HepG2 (cell line): Measurements from ENCODE around the gene MYADML2. TPM values are rescaled to one million over a fixed set of nuclear protein-coding genes. Genes with fewer than 3 reads are reported as not detected.

Experiments used
- ATAC-seq: fragments of 200-7000 bp; cut with Tn5 transposase; 3 replicates; pipeline ENCODE4 v1.9.1; 2020; ENCODE audit warnings: mild to moderate bottlenecking, moderate library complexity
- BruUV-seq: library from RNA; stranded (reverse); fragments of 400-500 nt; replicated peaks from 2 replicates; lab custom pipeline; 2021; lab: Mats Ljungman, UMichigan
- CTCF ChIA-PET: fragments of 300-600 bp; formaldehyde crosslinking; extraction: SDS; loops from one replicate; lab custom pipeline; 2021; ENCODE audit warnings: low total read pairs, inconsistent platforms, low intra/inter-chr PET ratio; lab: Yijun Ruan, JAX
- POLR2A ChIA-PET: fragments of 350-600 bp; sonication (Branson Sonifier 250); formaldehyde crosslinking; loops from one replicate; lab custom pipeline; 2020; ENCODE audit warnings: antibody characterized with exemption, inconsistent platforms; lab: Yijun Ruan, JAX
- DNase-seq: peaks from one replicate; pipeline ENCODE4 v3.0.0-alpha.2; 2015; ENCODE audit warnings: low spot score
- FAIRE-seq: peaks from 3 replicates; lab custom pipeline; 2011; peaks lifted over from hg19 to GRCh38; lab: Jason Lieb, UNC
- H2AFZ ChIP-seq: one replicate; pipeline ENCODE4 v1.6.1; 2011; ENCODE audit warnings: low read length, inconsistent platforms
- H3K27ac ChIP-seq: fragments of 300-600 bp; 3 replicates; pipeline ENCODE4 v1.8.0; 2011; ENCODE audit warnings: mixed run types, mild to moderate bottlenecking, mixed read lengths, low read length, inconsistent platforms; ENCODE audit not compliant: insufficient read depth; ENCODE audit errors: extremely low read length
- H3K27me3 ChIP-seq, 2 experiments: fragments of 200-600 bp in 1 of 2; 2 replicates in 1 of 2; 3 replicates in 1 of 2; pipeline versions ENCODE4 v1.6.0 to v1.8.0; 2011; ENCODE audit warnings: low read length in 2 of 2, mild to moderate bottlenecking in 2 of 2, moderate library complexity in 2 of 2, inconsistent platforms in 1 of 2; ENCODE audit not compliant: insufficient read depth in 2 of 2, control insufficient read depth in 1 of 2
- H3K36me3 ChIP-seq, 2 experiments: fragments of 200-600 bp in 1 of 2; replicated peaks in 1 of 2; 2 replicates in 1 of 2; 3 replicates in 1 of 2; pipeline versions ENCODE4 v1.5.1 to v1.8.0; 2011; ENCODE audit warnings: low read length in 2 of 2, inconsistent platforms in 1 of 2; ENCODE audit not compliant: insufficient read depth in 2 of 2, control insufficient read depth in 1 of 2
- H3K4me1 ChIP-seq: 2 replicates; pipeline ENCODE4 v1.5.1; 2012; ENCODE audit warnings: low read length, inconsistent platforms; ENCODE audit not compliant: insufficient read depth
- H3K4me2 ChIP-seq: 2 replicates; pipeline ENCODE4 v1.6.0; 2011; ENCODE audit warnings: low read depth, low read length, inconsistent platforms
- H3K4me3 ChIP-seq, 3 experiments: fragments of 200-600 bp in 1 of 3; sonication (generic), shearing (Covaris generic) in 1 of 3; replicated peaks in 1 of 3; 2 replicates each; pipeline ENCODE4 v1.5.1; 2011 to 2016; ENCODE audit warnings: low read length in 3 of 3, inconsistent platforms in 2 of 3, low read depth in 2 of 3, mild to moderate bottlenecking in 2 of 3, control low read depth in 1 of 3, mixed read lengths in 1 of 3; ENCODE audit not compliant: insufficient read depth in 1 of 3
- H3K79me2 ChIP-seq: one replicate; pipeline ENCODE4 v1.6.1; 2011; ENCODE audit warnings: low read length, inconsistent platforms; ENCODE audit not compliant: insufficient read depth
- H3K9ac ChIP-seq: 2 replicates; pipeline ENCODE4 v1.6.0; 2011; ENCODE audit warnings: mild to moderate bottlenecking, low read depth, low read length, inconsistent platforms; ENCODE audit not compliant: insufficient read depth
- H3K9me3 ChIP-seq: 2 replicates; pipeline ENCODE4 v1.5.1; 2012; ENCODE audit warnings: mild to moderate bottlenecking, low read length
- H4K20me1 ChIP-seq: 2 replicates; pipeline ENCODE4 v1.6.0; 2011; ENCODE audit warnings: inconsistent platforms, mild to moderate bottlenecking, low read length, moderate library complexity; ENCODE audit not compliant: insufficient read depth
- EED ChIP-seq: sonication (generic); formaldehyde crosslinking; IDR thresholded peaks from 2 replicates; pipeline ENCODE4 v1.5.0; 2020; ENCODE audit warnings: mild to moderate bottlenecking, missing genetic modification reagents
- MIER2 ChIP-seq: IDR thresholded peaks from 2 replicates; pipeline ENCODE4 v1.6.1; 2016; ENCODE audit warnings: missing biosample characterization, missing genetic modification reagents
- NRL ChIP-seq: sonication (generic); formaldehyde crosslinking; IDR thresholded peaks from 2 replicates; pipeline ENCODE4 v1.5.0; 2020; ENCODE audit warnings: missing genetic modification reagents, mild to moderate bottlenecking, moderate library complexity, borderline replicate concordance
- ONECUT2 ChIP-seq: sonication (generic); formaldehyde crosslinking; IDR thresholded peaks from 2 replicates; pipeline ENCODE4 v1.4.0; 2020; ENCODE audit warnings: missing genetic modification reagents
- REST ChIP-seq, 2 experiments: IDR thresholded peaks; 2 replicates each; pipeline ENCODE4 v1.6.1; 2011 to 2012; ENCODE audit warnings: low read length in 2 of 2, borderline replicate concordance in 1 of 2, low read depth in 1 of 2, mild to moderate bottlenecking in 1 of 2, moderate library complexity in 1 of 2
- TSC22D2 ChIP-seq: sonication (generic); formaldehyde crosslinking; IDR thresholded peaks from 2 replicates; pipeline ENCODE4 v1.5.1; 2020; ENCODE audit warnings: missing genetic modification reagents, mild to moderate bottlenecking, borderline replicate concordance
- ZC3H13 ChIP-seq: sonication (generic); formaldehyde crosslinking; IDR thresholded peaks from 2 replicates; pipeline ENCODE4 v1.8.1; 2023; ENCODE audit warnings: mild to moderate bottlenecking, missing genetic modification reagents, moderate library complexity
- ZC3H4 ChIP-seq: sonication (generic); formaldehyde crosslinking; IDR thresholded peaks from 2 replicates; pipeline ENCODE4 v1.4.0; 2020; ENCODE audit warnings: missing genetic modification reagents, borderline replicate concordance
- WGBS: methylation state at CpG from one replicate; pipeline ENCODE4 v1.1.6; 2017; ENCODE audit warnings: low lambda C conversion rate; 5-methylcytosine and 5-hydroxymethylcytosine counted together
- in situ Hi-C: cut with HindIII; loops from 2 replicates; pipeline ENCODE4 v1.10.0; 2017; ENCODE audit warnings: low pct_unique_long_range_greater_than_20kb; ENCODE audit not compliant: extremely low pct_ligation_motif_present
- intact Hi-C: fragments of 100-400 bp; cut with micrococcal nuclease; formaldehyde crosslinking; loops from one replicate; pipeline ENCODE4 v1.10.0; 2022; ENCODE audit not compliant: unreplicated experiment
- polyA plus RNA-seq, 8 experiments: library from polyadenylated mRNA; depleted of rRNA in 3 of 8; stranded (reverse) in 7 of 8; unstranded in 1 of 8; fragments of >200 nt; fragmentation: Illumina TruSeq in 4 of 8; extraction: Trizol in 4 of 8; gene quantifications; 2 replicates each; pipeline versions ENCODE4 v1.2.1 to v1.2.3, GENCODE V29; 2011 to 2016; ENCODE audit warnings: low read depth in 4 of 8, missing spikeins in 1 of 8, mixed read lengths in 1 of 8; ENCODE audit not compliant: insufficient read depth in 1 of 8
- total RNA-seq, 5 experiments: library from RNA; depleted of rRNA; stranded (reverse); fragments of >200 nt; fragmentation: Illumina TruSeq; extraction: Trizol; gene quantifications; 2 replicates each; pipeline ENCODE4 v1.2.3, GENCODE V29; 2016; ENCODE audit warnings: low read depth in 1 of 5
- TF ChIP-seq, protein P1 (sequence below): IDR thresholded peaks from 2 replicates; pipeline ENCODE4 v1.6.1; 2018; ENCODE audit warnings: missing genetic modification reagents
- TF ChIP-seq, protein P2 (sequence below): sonication (generic); formaldehyde crosslinking; IDR thresholded peaks from 2 replicates; pipeline ENCODE4 v1.9.0; 2022; ENCODE audit warnings: low read depth, missing genetic modification reagents
- TF ChIP-seq, protein P3 (sequence below): sonication (generic); formaldehyde crosslinking; IDR thresholded peaks from 2 replicates; pipeline ENCODE4 v1.4.0; 2020; ENCODE audit warnings: missing genetic modification reagents

Gene MYADML2
- total and polyA plus RNA-seq, 2 of the 13 experiments (the other 11 are each of a cell fraction or from before 2014, with no cell fraction given), result not detected

GRCh38 chr17:81930142-81931125 lies 16.6 kb downstream of the MYADML2 start:
- no peaks in the 10 kb centered on the region for H3K27me3 ChIP-seq
- POLR2A ChIA-PET, result interaction anchor here (1.5 kb wide), 1 partner anchor 14 kb away, joined by 5 read pairs; no protein-coding TSS in a partner anchor
- peaks cover 50% of the 10 kb centered on the region for H3K4me1 ChIP-seq
- in situ Hi-C loops, result no loop called here
- DNase-seq (no peak), ATAC-seq (no peak), FAIRE-seq (no peak)
- no peak overlapping the region for H2AFZ ChIP-seq
- H3K27ac ChIP-seq, result no peak overlapping the region
- 91% methylated on average over 19 of the region's 20 CpGs for WGBS
- H3K79me2 ChIP-seq, result peaks cover 25% of the 10 kb centered on the region
- no peak overlapping the region for H3K4me2 ChIP-seq
- BruUV-seq, result no TSS peak
- no peaks in the 10 kb centered on the region for H3K9me3 ChIP-seq
- peaks cover 9 to 23% of the 10 kb centered on the region in 2 experiments for H3K36me3 ChIP-seq
- H3K4me3 ChIP-seq, result no peak overlapping the region; a peak in 1 of 6 replicates
- intact Hi-C loops, result no loop called here
- H3K9ac ChIP-seq, result no peak overlapping the region
- CTCF ChIA-PET, result no interaction called here
- peaks cover 13% of the 10 kb centered on the region for H4K20me1 ChIP-seq
- TF ChIP-seq EED (CRISPR knock-in tag) (no peak), TSC22D2 (CRISPR knock-in tag) (no peak), NRL (CRISPR knock-in tag) (0 out of 2 replicates have a peak, but pooled peaks have one; percentile 22), REST (IDR thresholded peaks at IDR 0.05; ENCODE audit: borderline replicate concordance in 1 of 2, low read depth in 1 of 2, low read length in 2 of 2) (peak in 1 of 2 experiments; percentile 90; a peak in 2 of 4 replicates), ONECUT2 (no peak), ZC3H13 (CRISPR knock-in tag) (peak; percentile 74), MIER2 (CRISPR knock-in tag) (peak; percentile 74; the same call in 1 of the 2 replicates), ZC3H4 (CRISPR knock-in tag) (no peak)
- TF ChIP-seq, protein P1, sequence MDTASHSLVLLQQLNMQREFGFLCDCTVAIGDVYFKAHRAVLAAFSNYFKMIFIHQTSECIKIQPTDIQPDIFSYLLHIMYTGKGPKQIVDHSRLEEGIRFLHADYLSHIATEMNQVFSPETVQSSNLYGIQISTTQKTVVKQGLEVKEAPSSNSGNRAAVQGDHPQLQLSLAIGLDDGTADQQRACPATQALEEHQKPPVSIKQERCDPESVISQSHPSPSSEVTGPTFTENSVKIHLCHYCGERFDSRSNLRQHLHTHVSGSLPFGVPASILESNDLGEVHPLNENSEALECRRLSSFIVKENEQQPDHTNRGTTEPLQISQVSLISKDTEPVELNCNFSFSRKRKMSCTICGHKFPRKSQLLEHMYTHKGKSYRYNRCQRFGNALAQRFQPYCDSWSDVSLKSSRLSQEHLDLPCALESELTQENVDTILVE, result no peak
- TF ChIP-seq, protein P2, sequence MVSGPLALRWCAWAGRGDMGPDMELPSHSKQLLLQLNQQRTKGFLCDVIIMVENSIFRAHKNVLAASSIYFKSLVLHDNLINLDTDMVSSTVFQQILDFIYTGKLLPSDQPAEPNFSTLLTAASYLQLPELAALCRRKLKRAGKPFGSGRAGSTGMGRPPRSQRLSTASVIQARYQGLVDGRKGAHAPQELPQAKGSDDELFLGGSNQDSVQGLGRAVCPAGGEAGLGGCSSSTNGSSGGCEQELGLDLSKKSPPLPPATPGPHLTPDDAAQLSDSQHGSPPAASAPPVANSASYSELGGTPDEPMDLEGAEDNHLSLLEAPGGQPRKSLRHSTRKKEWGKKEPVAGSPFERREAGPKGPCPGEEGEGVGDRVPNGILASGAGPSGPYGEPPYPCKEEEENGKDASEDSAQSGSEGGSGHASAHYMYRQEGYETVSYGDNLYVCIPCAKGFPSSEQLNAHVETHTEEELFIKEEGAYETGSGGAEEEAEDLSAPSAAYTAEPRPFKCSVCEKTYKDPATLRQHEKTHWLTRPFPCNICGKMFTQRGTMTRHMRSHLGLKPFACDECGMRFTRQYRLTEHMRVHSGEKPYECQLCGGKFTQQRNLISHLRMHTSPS (CRISPR knock-in tag), result peak; percentile 47; the same call in 1 of the 2 replicates
- TF ChIP-seq, protein P3, sequence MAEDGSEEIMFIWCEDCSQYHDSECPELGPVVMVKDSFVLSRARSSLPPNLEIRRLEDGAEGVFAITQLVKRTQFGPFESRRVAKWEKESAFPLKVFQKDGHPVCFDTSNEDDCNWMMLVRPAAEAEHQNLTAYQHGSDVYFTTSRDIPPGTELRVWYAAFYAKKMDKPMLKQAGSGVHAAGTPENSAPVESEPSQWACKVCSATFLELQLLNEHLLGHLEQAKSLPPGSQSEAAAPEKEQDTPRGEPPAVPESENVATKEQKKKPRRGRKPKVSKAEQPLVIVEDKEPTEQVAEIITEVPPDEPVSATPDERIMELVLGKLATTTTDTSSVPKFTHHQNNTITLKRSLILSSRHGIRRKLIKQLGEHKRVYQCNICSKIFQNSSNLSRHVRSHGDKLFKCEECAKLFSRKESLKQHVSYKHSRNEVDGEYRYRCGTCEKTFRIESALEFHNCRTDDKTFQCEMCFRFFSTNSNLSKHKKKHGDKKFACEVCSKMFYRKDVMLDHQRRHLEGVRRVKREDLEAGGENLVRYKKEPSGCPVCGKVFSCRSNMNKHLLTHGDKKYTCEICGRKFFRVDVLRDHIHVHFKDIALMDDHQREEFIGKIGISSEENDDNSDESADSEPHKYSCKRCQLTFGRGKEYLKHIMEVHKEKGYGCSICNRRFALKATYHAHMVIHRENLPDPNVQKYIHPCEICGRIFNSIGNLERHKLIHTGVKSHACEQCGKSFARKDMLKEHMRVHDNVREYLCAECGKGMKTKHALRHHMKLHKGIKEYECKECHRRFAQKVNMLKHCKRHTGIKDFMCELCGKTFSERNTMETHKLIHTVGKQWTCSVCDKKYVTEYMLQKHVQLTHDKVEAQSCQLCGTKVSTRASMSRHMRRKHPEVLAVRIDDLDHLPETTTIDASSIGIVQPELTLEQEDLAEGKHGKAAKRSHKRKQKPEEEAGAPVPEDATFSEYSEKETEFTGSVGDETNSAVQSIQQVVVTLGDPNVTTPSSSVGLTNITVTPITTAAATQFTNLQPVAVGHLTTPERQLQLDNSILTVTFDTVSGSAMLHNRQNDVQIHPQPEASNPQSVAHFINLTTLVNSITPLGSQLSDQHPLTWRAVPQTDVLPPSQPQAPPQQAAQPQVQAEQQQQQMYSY (CRISPR knock-in tag), result no peak
